DMS114 treated with DMSO at 0.1 percent for 48 hours (cell line): Measurements from ENCODE around the gene LYL1.

Experiments
- DNase-seq: peaks from one replicate; lab custom pipeline; 2025; ENCODE audit not compliant: unreplicated experiment; lab: John Stamatoyannopoulos, UW

LYL1 gene

GRCh38 chr19:13057744-13058143, 44.9 kb downstream of the LYL1 start:
- no peak for DNase-seq

- DNase-seq, result no peak
Measured at GRCh38 chr19:13057147-13057572, 45.5 kb downstream of the LYL1 start.

- DNase-seq, result no peak
Measured at GRCh38 chr19:13056052-13056660, 46.5 kb downstream of the LYL1 start.

- DNase-seq, result no peak
Measured at GRCh38 chr19:13055213-13056051, 47.2 kb downstream of the LYL1 start.

GRCh38 chr19:13054626-13055212, 47.9 kb downstream of the LYL1 start:
- DNase-seq, result no peak

- no peak for DNase-seq
Measured at GRCh38 chr19:13053761-13054625, 48.7 kb downstream of the LYL1 start.

GRCh38 chr19:13053238-13053637, 49.4 kb downstream of the LYL1 start:
- no peak for DNase-seq

- DNase-seq, result no peak
Measured at GRCh38 chr19:13052447-13053175, 50.0 kb downstream of the LYL1 start.

- DNase-seq, result no peak
Measured at GRCh38 chr19:13051557-13052165, 51.0 kb downstream of the LYL1 start.

GRCh38 chr19:13050274-13050673, 52.4 kb downstream of the LYL1 start:
- no peak for DNase-seq
